Esophagus (tissue), 2 donors: ENCODE measurements around the gene MCF2L2. TPM values are rescaled to one million over a fixed set of nuclear protein-coding genes. Genes with fewer than 3 reads are reported as not detected.

ENCODE experiments used
- H3K27ac ChIP-seq, 2 donors: one replicate each; pipeline ENCODE4 v1.5.1; 2013; ENCODE audit warnings: low read depth in 2 of 2, mild to moderate bottlenecking in 2 of 2, inconsistent platforms in 1 of 2, low read length in 1 of 2, moderate library complexity in 1 of 2
- H3K27me3 ChIP-seq, 2 donors: one replicate each; pipeline ENCODE4 v1.6.1; 2013; ENCODE audit warnings: low read length in 2 of 2, control low read depth in 1 of 2, mild to moderate bottlenecking in 1 of 2; ENCODE audit not compliant: insufficient read depth in 2 of 2, control insufficient read depth in 1 of 2
- H3K36me3 ChIP-seq, 2 donors: one replicate each; pipeline ENCODE4 v1.6.1; 2013; ENCODE audit warnings: low read length in 1 of 2; ENCODE audit not compliant: control insufficient read depth in 2 of 2, insufficient read depth in 2 of 2
- H3K4me1 ChIP-seq, 2 donors: one replicate each; pipeline ENCODE4 v1.6.1; 2013; ENCODE audit warnings: low read length in 1 of 2; ENCODE audit not compliant: control insufficient read depth in 2 of 2, insufficient read depth in 2 of 2
- H3K4me3 ChIP-seq, 2 donors: one replicate each; pipeline ENCODE4 v1.5.1; 2013; ENCODE audit warnings: low read length in 2 of 2, mild to moderate bottlenecking in 2 of 2, low read depth in 1 of 2, moderate library complexity in 1 of 2
- H3K9me3 ChIP-seq, 2 donors: one replicate each; pipeline ENCODE4 v1.6.1; 2013; ENCODE audit warnings: mild to moderate bottlenecking in 2 of 2, low read depth in 1 of 2, low read length in 1 of 2, moderate library complexity in 1 of 2; ENCODE audit not compliant: control insufficient read depth in 2 of 2, insufficient read depth in 1 of 2
- WGBS, 2 donors: extraction: QIAGEN DNeasy Blood & Tissue Kit; methylation state at CpG; one replicate each; pipeline ENCODE4 v1.1.7; 2013; 5-methylcytosine and 5-hydroxymethylcytosine counted together
- polyA plus RNA-seq, 2 donors: library from polyadenylated mRNA; stranded (reverse); fragments of 200-250 nt; gene quantifications; one replicate each; pipeline ENCODE4 v1.2.3, GENCODE V29; 2013
- donor health status: healthy with polysubstance abuse.
- donor health status: Bipolar disorder and iron deficiency.

The MCF2L2 gene
- polyA plus RNA-seq, 2 donors = 0.21 to 0.26 TPM

DNA sequence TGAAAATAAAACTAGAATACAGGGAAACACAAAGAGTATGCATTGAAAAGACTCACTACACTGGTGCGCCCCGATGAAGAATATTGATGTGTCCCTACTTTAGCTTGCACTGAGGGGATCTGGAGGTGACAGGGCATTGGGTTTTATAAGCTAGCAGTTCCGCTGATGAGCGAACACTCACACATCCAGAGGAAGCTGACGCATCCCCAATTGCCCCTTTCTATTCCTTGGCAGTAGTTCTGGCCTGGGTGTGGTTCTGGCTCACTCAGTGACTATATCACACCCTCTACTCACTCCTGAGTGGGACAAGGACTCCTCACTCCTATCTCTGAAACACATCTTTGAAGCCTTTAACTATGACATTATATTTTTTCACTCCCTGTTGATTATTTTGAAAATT, 104.3 kb downstream of the MCF2L2 start:
- H3K4me3 ChIP-seq = no peak overlapping the region
- H3K9me3 ChIP-seq = no peaks in the 10 kb centered on the region
- no peaks in the 10 kb centered on the region for H3K27me3 ChIP-seq
- no peaks in the 10 kb centered on the region for H3K36me3 ChIP-seq
- WGBS, 2 donors = 88 to 94% methylated on average over 5 of the region's 5 CpGs
- no peak overlapping the region for H3K27ac ChIP-seq
- H3K4me1 ChIP-seq = no peaks in the 10 kb centered on the region

- Histone ChIP-seq H3K27ac (no peak overlapping the region), H3K4me3 (no peak overlapping the region), H3K4me1 (peaks cover 4 to 7% of the 10 kb centered on the region in 2 donors), H3K36me3 (no peaks in the 10 kb centered on the region), H3K27me3 (no peaks in the 10 kb centered on the region), H3K9me3 (no peaks in the 10 kb centered on the region)
Measured at GRCh38 chr3:183319371-183319770, 109.0 kb downstream of the MCF2L2 start.

DNA sequence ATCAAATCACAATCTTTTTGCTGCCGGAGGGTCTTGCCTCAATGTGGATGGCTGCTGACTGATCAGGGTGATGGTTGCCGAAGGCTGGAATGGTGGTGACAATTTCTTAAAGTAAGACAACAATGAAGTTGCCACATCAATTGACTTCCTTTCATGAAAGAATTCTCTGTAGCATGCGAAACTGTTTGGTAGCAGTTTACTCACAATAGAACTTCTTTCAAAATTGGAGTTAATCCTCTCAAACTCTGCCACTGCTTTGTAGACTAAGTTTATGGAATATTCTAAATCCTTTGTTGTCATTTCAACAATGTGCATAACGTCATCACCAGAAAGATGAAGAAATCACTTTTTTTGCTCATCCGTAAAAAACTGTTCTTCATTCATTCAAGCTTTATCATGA, 109.5 kb downstream of the MCF2L2 start:
- no peaks in the 10 kb centered on the region for H3K27me3 ChIP-seq
- WGBS, 2 donors = 80 to 81% methylated on average over 5 of the region's 5 CpGs
- no peak overlapping the region for H3K4me3 ChIP-seq
- peaks cover 4 to 7% of the 10 kb centered on the region in 2 donors for H3K4me1 ChIP-seq
- H3K27ac ChIP-seq = peak overlapping the region in 1 of 2 donors; percentile 59
- H3K9me3 ChIP-seq = no peaks in the 10 kb centered on the region
- no peaks in the 10 kb centered on the region for H3K36me3 ChIP-seq

DNA sequence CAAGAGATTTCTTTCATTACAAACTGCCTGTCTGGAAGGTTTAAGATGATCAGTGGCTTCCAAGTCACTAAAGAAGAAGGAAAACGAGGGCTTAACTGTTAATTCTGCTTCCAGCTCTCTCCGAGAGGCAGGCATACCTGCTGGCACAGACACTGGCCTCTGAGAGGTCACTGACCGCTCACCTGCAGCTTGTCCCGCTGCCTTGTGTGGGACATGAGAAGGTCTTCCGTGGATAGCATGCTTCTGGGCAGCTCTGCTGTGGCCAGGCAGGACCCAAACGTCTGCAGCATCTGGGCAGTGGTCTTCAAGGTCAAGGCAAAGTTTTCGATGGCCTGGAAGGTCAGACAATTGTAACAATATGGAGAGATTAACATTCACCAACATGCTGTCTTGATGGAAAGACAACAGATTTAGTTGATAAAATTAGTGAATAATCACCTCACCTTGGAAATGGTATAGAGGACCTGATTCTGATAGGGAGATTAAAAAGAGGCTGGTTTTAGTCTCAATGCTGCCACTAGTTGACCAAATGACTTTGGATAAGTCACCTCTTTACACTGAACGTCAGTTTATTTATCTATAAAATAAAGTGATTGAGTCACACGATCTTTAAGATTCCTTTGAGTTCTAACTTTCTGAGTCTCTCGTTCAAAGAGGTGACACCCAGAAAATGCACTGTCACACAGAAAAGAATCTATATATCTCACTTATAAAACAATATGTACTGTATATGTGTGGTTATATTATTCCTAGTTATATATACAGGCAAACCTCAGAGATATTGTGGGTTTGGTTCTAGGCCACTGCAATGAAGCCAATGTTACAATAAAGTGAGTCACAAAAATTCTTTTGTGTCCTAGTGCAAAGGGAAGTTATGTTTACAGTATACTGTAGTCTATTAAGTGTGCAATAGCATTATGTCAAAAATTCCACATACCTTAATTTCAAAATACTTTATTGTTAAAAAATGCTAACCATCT, 110.2 kb downstream of the MCF2L2 start:
- Histone ChIP-seq H3K27ac (peak overlapping the region; percentile 54 to 91), H3K4me3 (no peak overlapping the region), H3K4me1 (peaks cover 4 to 7% of the 10 kb centered on the region in 2 donors), H3K36me3 (no peaks in the 10 kb centered on the region), H3K27me3 (no peaks in the 10 kb centered on the region), H3K9me3 (peaks cover 0 to 2% of the 10 kb centered on the region in 2 donors)
- WGBS, 2 donors = 80 to 83% methylated on average over 10 of the region's 10 CpGs

DNA sequence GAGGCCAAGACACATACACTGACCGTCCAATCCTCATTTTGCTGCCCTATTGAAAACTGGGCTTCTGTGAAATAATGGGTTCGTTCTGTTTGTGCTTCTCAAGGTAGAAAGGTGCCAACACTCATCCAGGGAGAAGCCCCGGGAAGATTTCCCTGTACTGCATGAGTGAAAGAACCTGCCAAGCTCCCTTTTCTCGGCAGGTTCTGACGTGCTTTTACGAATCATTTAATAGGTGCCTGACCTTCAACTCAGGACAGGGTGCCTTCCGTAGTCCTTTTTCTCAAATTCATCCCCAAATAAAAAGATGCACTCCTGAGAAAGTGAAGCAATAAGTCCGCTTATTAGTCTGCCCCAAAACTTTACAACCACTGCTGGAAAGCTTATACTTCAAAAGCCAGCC, 111.1 kb downstream of the MCF2L2 start:
- WGBS, 2 donors = 59 to 72% methylated on average over 8 of the region's 8 CpGs
- Histone ChIP-seq H3K36me3 (no peaks in the 10 kb centered on the region), H3K27ac (peak overlapping the region; percentile 54 to 91), H3K27me3 (no peaks in the 10 kb centered on the region), H3K9me3 (peaks cover 0 to 2% of the 10 kb centered on the region in 2 donors), H3K4me3 (no peak overlapping the region), H3K4me1 (peaks cover 4 to 7% of the 10 kb centered on the region in 2 donors)

DNA sequence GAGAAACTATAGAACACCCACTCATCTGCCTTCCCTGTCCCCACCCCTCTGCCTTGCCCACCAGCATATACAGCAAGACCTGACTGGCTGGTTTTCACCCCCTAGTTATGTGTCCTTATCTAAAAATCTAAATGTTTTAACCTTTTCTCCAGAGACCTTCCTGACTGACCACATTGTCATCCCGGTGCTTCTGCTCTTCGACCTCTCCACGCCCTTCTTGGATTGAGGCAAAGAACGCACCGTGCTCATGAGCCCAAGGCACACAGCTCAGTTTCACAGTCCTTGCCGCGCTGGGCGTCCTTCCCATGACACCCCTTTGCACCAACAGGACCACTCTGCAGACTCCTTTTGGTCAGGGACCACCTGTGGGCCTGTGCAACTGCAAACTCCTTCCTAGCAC, 112.7 kb downstream of the MCF2L2 start:
- 83 to 90% methylated on average over 8 of the region's 8 CpGs for WGBS, 2 donors
- no peak overlapping the region for H3K4me3 ChIP-seq
- no peaks in the 10 kb centered on the region for H3K27me3 ChIP-seq
- peaks cover 4 to 7% of the 10 kb centered on the region in 2 donors for H3K4me1 ChIP-seq
- no peak overlapping the region for H3K27ac ChIP-seq
- H3K36me3 ChIP-seq = no peaks in the 10 kb centered on the region
- H3K9me3 ChIP-seq = peaks cover 0 to 2% of the 10 kb centered on the region in 2 donors

- no peak overlapping the region for H3K4me3 ChIP-seq
- WGBS, 2 donors = 82 to 86% methylated on average over 7 of the region's 7 CpGs
- peaks cover 0 to 4% of the 10 kb centered on the region in 2 donors for H3K36me3 ChIP-seq
- H3K27ac ChIP-seq = no peak overlapping the region
- peaks cover 4 to 7% of the 10 kb centered on the region in 2 donors for H3K4me1 ChIP-seq
- H3K27me3 ChIP-seq = no peaks in the 10 kb centered on the region
- H3K9me3 ChIP-seq = peaks cover 0 to 2% of the 10 kb centered on the region in 2 donors
Measured at GRCh38 chr3:183313764-183314163, 114.7 kb downstream of the MCF2L2 start.

- Histone ChIP-seq H3K9me3 (peaks cover 0 to 2% of the 10 kb centered on the region in 2 donors), H3K27me3 (no peaks in the 10 kb centered on the region), H3K4me3 (no peak overlapping the region), H3K36me3 (peaks cover 0 to 4% of the 10 kb centered on the region in 2 donors), H3K27ac (no peak overlapping the region), H3K4me1 (peaks cover 4 to 7% of the 10 kb centered on the region in 2 donors)
- 85% methylated on average over 4 of the region's 4 CpGs for WGBS, 2 donors
Measured at GRCh38 chr3:183313351-183313750, 115.1 kb downstream of the MCF2L2 start.

DNA sequence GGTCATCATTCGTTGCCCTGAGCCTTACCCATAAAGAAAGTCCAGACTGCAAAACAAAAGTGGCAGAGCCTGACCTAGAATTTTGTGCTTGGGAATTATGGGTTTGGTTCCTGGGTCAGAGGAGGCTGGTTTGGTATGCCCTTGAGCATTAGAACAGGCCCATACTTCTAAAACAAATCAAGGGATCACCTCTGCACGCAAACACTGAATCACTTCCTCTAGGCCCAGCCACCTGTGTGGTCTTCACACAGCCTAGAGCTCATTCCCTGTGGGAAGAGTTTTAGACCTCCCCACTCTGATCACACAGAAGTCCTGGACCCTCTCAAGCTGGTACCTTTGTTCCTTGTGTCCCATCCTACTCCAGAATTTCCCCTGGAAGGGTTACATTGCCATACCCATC, 116.0 kb downstream of the MCF2L2 start:
- 71 to 73% methylated on average over 2 of the region's 2 CpGs for WGBS, 2 donors
- Histone ChIP-seq H3K36me3 (peaks cover 0 to 4% of the 10 kb centered on the region in 2 donors), H3K27ac (no peak overlapping the region), H3K27me3 (no peaks in the 10 kb centered on the region), H3K4me1 (peaks cover 0 to 5% of the 10 kb centered on the region in 2 donors), H3K9me3 (peaks cover 0 to 2% of the 10 kb centered on the region in 2 donors), H3K4me3 (no peak overlapping the region)
